ENCODE measurements around the gene TMCO6.
"Not testable (repeated sequence)": the region's sequence is repeated elsewhere in the genome, so short reads cannot be mapped to it uniquely, and the experiment has no call there.

The TMCO6 gene

GRCh38 chr5:140630292-140631035 lies 8.8 kb upstream of the TMCO6 start:
- DNase-seq (ENCODE audit: low read depth in 2 of 2), result no peak

GRCh38 chr5:140631036-140631417 lies 8.2 kb upstream of the TMCO6 start:
- no peak for DNase-seq (ENCODE audit: low read depth in 2 of 2)

- no peak for DNase-seq (ENCODE audit: low read depth in 2 of 2)
These were observed 7.4 kb upstream of the TMCO6 start for GRCh38 chr5:140631831-140632365.

DNA sequence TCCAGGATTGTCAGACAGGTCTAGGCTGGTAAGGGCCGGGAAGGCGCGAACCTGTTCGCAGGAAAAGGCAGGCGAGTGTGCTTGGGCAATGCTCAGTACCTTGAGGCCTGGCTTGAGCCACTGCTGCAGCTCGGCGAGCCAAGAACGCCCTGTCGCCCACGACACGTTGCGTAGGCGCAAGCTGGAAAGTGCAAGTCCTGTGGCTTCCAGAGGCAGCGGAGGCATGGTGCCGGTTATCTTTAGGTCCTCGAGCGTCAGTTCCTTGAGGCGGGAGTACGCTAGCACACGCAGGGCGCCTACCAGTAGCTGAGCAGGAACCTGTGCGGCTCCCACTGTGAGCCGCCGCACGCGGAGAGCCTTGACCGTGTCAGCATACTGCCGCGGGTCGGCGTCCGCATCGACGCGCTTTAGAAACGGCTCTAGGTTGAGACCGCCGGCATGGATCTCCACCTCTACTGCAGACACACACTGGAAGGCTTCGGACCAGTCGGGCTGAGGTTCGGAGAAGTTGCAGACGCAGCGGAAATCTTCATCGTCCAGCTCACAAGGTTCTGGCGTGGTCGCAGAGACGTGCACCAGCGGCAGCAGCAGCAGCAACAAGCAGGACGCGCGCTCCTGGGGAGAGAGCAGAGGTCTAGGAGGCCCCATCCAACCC lies 6.8 kb upstream of the TMCO6 start:
- no peak for DNase-seq (ENCODE audit: low read depth in 2 of 2)

DNA sequence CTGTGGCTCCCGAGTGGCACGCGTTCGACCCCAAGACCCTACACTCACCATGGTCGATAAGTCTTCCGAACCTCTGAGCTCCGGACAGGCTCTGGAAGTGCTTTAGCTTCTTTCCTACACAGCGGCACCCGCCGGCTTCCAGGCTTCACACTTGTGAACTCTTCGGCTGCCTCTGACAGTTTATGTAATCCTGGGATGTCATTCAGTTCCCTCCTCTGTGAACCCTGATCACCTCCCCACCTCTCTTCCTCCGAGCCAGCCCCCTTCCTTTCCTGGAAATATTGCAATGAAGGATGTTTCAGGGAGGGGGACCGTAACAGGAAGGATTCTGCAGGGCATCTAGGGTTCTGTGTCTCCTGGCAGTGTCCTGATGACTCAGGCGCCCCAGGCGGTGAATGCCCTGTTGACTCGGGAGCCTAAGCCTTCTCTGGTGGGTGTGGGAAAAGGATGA lies 6.2 kb upstream of the TMCO6 start, which contains the start of gene CD14:
TSS of gene CD14 (minus strand) at position 155 of the 451 bp plus-strand sequence. CDS start at position 51, 104 bp downstream.
- DNase-seq (ENCODE audit: low read depth in 2 of 2), result no peak

DNA sequence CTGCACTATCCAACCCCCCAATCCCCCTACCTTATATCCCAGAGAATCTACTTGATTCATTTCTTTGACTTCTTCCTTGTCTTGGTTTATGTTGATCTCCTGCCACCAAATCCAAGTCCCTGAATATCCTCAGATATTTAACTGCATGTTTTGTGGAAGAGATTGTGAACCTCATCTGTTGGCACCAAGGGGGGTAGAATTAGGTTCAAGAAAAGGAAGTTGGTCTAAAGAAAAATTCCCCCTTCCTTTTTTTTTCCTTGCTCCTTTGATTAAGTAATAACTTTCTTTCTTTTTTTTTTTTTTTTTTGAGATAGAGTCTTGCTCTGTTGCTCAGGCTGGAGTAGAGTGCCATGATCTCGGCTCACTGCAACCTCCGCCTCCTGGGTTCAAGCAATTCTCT lies 5.8 kb upstream of the TMCO6 start:
- no peak for DNase-seq (ENCODE audit: low read depth in 2 of 2)

DNA sequence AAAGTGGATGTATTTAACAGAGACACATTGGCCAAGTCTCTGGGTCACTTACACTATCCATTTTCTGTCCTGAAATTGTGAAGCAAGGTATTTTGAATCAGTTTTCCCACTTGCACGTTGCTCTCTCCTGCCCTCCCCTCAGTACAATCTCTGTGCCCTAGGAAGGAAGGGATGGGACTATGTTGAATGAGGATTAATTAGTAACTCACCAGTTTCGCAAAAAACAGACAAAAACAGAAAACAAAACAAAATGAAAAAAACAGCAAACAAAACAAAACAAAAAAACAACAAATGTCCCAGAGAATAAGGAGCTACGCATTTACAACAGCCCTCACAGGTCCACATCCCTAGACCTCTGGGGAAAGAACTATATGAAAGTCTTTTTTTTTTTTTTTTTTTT lies 5.1 kb upstream of the TMCO6 start:
- no peak for DNase-seq (ENCODE audit: low read depth in 2 of 2)

DNA sequence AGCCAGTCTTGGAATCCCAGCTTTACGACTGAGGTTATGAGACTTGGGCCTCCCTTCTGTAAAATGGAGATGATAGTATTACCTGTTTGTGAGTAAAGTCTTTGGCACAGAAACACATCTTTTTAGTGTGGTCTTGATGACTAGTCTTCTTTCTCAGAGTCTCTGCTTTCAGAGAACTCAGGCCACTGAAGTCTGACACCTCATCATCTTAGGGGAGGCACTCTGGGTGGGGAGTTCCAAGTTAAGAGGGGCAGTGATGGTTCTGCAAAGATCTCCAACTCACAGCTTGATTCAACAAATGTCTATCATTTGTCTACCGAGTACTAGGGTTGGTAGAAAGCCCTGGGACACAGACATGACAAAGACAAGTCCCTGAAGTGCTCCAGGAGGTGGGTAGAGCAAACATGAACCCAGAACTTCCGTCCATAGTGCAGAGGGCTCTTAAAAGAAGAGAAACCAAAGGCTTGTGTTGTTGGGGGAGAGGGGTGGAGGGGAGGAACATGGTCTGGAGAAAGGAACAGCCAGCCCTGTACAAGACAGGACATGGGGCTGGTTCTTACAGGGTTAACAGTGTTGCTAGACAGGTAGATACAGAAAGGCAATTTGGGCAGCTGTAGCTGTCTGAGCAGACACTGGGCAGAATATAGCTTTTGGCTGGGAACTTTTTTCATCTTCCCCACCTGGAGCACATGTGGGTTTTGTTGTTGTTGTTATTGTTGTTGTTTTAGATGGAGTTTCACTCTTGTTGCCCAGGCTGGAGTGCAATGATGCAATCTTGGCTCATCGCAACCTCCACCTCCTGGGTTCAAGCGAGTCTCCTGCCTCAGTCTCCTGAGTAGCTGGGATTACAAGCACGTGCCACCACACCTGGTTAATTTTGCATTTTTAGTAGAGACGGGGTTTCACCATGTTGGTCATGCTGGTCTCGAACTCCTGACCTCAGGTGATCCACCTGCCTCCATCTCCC lies 3.7 kb upstream of the TMCO6 start:
- DNase-seq (ENCODE audit: low read depth in 2 of 2), result no peak

DNA sequence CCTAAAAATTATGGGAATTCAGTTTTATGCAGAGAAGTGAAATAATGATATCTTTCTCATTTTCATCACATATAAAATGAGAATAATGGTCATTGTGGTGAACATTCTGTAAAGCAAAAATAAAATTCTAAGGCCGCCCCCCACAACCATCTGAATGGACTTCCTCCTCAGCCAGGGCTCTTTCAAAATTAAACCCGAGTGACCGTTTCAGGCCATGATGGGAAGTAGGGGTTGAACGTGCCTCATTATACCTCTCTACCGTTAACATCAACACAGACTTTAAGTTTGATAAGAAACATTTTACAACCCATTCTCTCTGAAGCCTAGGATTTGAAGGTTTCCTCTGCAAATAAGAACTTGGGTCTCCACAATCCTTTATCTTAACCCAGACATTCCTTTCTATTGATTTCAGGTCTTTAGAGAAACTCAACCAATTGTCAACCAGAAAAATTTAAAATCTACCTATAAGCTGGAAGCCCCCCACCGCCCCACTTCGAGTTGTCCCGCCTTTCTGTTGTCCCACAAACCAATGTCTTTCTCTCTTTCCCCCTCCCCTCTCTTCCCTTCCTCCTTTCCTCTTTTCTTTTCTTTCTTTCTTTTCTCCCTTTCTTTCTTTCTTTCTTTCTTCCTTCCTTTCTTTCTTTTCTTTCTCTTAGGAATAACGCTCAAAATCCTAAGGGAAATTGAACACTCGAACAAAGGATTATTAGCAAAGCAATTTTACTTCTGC lies 1.7 kb upstream of the TMCO6 start:
- DNase-seq (ENCODE audit: low read depth in 2 of 2), result no peak

- DNase-seq (ENCODE audit: low read depth in 2 of 2), result not testable (repeated sequence)
These were observed 428 bp upstream of the TMCO6 start for GRCh38 chr5:140638898-140639147.

DNA sequence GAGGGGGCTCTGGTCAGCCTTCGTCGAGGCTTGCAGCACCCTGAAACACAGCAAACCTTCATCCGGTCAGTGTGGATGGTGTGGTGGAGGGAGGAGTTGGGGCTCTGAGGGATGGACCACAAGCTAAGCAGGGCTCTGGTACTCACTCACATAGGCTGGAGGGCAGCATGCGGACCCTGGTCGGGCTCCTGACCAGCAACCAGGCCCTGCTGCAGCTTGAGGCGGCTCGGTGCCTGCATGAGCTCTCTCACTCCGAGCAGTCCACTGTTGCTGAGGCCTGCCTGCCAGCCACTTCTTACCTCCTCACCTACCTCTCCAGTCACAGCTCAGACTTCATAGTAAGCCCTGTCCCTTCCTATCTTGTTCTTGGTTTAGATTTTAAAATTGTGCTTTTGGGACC lies 2.5 kb downstream of the TMCO6 start:
- DNase-seq (ENCODE audit: low read depth in 2 of 2), result no peak

DNA sequence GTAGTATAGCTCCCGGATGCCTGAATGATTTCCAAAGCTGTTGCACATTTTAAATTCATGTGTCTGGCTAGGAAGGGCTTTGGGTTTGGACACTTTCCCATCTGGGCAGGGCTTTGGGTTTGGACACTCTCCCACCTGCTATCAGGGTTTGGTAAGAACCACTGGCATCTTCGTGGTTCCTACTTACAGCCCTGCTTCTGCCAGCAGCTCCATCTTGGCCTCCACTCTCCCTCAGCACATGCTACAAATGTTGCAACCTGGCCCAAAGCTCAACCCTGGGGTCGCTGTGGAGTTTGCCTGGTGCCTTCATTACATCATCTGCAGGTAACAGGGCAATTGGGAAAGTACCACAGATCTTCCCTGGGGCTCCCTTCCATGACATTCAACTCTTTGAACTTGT lies 3.5 kb downstream of the TMCO6 start:
- no peak for DNase-seq (ENCODE audit: low read depth in 2 of 2)

DNA sequence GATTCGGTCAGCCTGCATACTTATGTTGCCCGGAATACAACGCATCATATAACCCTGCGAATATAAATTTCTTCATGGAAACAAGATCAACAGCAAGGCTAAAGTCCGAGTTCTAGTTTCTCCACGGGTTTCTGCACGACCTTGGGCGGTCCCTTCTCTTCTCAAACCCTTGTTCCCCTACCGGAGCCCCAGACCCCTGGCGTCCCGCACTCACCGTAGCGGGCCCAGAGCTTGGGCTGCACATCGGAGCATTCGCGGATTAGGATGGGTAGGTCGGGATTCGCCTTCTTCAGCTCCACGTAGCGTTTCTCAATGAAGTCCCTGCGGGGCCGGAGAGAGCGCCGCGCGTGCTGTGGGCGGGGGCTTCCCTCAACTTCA lies 7.8 kb downstream of the TMCO6 start:
- no peak for DNase-seq (ENCODE audit: low read depth in 2 of 2)

- no peak for DNase-seq (ENCODE audit: low read depth in 2 of 2)
These were observed 19.6 kb downstream of the TMCO6 start for GRCh38 chr5:140658870-140659269.

DNA sequence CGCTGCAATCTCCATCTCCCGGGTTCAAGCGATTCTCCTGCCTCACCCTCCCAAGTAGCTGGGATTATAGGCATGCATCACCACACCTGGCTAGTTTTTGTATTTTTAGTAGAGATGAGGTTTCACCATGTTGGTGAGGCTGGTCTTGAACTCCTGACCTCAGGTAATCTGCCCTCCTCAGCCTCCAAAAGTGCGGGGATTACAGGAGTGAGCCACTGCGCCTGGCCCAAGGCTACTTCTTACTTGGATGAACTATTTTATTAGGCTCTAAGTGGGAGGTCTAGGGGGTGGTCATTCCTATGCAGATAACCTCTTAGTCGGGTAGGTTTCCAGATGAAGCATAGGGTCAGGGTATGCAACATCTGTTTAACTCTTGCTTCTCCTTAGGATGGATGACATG lies 21.1 kb downstream of the TMCO6 start:
- DNase-seq (ENCODE audit: low read depth in 2 of 2), result not testable (repeated sequence)

DNA sequence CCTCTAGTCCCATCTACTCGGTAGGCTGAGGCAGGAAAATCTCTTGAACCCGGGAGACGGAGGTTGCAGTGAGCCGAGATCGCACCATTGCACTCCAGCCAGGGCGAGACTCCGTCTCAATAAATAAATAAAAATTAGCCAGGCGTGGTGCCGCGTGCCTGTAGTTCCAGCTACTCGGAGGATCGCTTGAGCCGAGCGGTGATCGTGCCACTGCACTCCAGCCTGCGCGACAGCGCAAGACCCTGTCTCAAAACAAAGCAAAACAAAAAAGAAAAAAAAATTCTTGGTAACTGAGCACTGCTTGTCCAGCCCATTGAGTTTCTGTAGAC lies 24.7 kb downstream of the TMCO6 start:
- no peak for DNase-seq (ENCODE audit: low read depth in 2 of 2)

- DNase-seq (ENCODE audit: low read depth in 2 of 2), result peak; percentile 62 to 75
These were observed 25.3 kb downstream of the TMCO6 start, which contains the start of gene WDR55 for GRCh38 chr5:140664359-140665119. Gene WDR55, plus strand, starts transcription at chr5:140664904. Its CDS starts 9 bp downstream, at chr5:140664913.

GRCh38 chr5:140671035-140671434 lies 31.8 kb downstream of the TMCO6 start:
- DNase-seq (ENCODE audit: low read depth in 2 of 2), result not testable (repeated sequence)

DNA sequence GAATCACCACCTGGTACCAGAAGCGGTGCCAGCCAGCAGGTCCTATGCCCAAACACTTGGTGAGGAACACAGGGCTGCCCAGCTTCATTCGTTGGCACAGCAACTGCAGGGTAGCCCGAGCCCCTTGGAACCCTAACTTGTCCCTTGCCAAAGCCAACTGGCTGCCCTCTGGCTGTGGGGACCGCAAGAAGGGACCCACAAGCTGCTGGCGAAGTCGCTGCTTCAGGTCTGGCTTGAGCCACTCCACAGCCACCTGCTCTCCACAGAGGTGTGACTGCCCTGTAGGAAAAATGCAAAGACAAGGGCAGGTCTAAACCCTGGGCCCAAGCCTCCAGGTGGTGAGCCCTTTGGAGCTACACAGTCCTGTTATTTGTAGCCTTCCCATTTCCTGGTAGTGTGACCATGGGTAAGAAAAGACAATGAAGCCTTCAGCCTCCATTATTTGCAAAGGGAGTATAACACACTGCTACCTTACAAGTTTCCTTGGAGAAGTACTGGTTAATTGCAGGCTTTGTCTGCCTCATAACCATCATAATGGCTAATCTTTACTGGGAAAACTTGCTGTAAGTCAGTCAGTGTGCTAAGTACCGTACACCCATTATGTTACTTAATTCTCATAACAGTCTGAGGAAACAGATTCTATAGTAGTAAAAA lies 32.3 kb downstream of the TMCO6 start:
- DNase-seq (ENCODE audit: low read depth in 2 of 2), result no peak

- DNase-seq (ENCODE audit: low read depth in 2 of 2), result no peak
These were observed 33.4 kb downstream of the TMCO6 start for GRCh38 chr5:140672455-140673186.

All from fibroblast of skin of left biceps (primary cell).